Muscle layer of colon (tissue), 2 donors: ENCODE data around the gene DENND2A.
"Not testable (repeated sequence)": the region's sequence is repeated elsewhere in the genome, so short reads cannot be mapped to it uniquely, and the experiment has no call there.

ENCODE experiments used
- H3K27ac ChIP-seq: one replicate; pipeline ENCODE4 v1.7.0; 2013; ENCODE audit warnings: low read depth, mild to moderate bottlenecking, low read length, moderate library complexity
- H3K27me3 ChIP-seq, 2 donors: one replicate each; pipeline ENCODE4 v1.7.0; 2013; ENCODE audit warnings: low read length in 2 of 2, mild to moderate bottlenecking in 2 of 2; ENCODE audit not compliant: insufficient read depth in 2 of 2, control insufficient read depth in 1 of 2
- H3K36me3 ChIP-seq: one replicate; pipeline ENCODE4 v1.7.0; 2013; ENCODE audit warnings: mild to moderate bottlenecking, low read length; ENCODE audit not compliant: insufficient read depth
- H3K4me1 ChIP-seq: one replicate; pipeline ENCODE4 v1.7.0; 2013; ENCODE audit warnings: mild to moderate bottlenecking, low read length; ENCODE audit not compliant: insufficient read depth
- H3K4me3 ChIP-seq, 2 donors: one replicate each; pipeline ENCODE4 v1.7.0; 2013; ENCODE audit warnings: low read length in 2 of 2, low read depth in 1 of 2, mild to moderate bottlenecking in 1 of 2, moderate library complexity in 1 of 2
- H3K9ac ChIP-seq: one replicate; pipeline ENCODE4 v1.7.0; 2013; ENCODE audit warnings: low read length
- H3K9me3 ChIP-seq: one replicate; pipeline ENCODE4 v1.7.0; 2013; ENCODE audit warnings: mild to moderate bottlenecking, low read length
- donor health status: abdominal sarcoma.
- donor health status: Adenocarcinoma of cecum.

The DENND2A gene

DNA sequence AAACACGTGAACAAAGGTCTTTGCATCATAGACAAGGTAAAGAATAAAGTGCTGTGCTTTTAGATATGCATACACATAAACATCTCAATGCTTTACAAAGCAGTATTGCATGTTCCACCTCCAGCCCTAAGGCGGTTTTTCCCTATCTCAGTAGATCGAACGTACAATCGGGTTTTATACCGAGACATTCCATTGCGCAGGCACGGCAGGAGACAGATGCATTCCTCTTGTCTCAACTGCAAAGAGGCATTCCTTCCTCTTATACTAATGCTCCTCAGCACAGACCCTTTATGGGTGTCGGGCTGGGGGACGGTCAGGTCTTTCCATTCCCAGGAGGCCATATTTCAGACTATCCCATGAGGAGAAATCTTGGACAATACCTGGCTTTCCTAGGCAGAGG, 87.4 kb downstream of the DENND2A start:
- H3K27ac ChIP-seq, H3K36me3 ChIP-seq, H3K9ac ChIP-seq, H3K27me3 ChIP-seq, H3K9me3 ChIP-seq, H3K4me3 ChIP-seq: not testable (repeated sequence)
- H3K4me1 ChIP-seq: peaks cover 10% of the 10 kb centered on the region

DNA sequence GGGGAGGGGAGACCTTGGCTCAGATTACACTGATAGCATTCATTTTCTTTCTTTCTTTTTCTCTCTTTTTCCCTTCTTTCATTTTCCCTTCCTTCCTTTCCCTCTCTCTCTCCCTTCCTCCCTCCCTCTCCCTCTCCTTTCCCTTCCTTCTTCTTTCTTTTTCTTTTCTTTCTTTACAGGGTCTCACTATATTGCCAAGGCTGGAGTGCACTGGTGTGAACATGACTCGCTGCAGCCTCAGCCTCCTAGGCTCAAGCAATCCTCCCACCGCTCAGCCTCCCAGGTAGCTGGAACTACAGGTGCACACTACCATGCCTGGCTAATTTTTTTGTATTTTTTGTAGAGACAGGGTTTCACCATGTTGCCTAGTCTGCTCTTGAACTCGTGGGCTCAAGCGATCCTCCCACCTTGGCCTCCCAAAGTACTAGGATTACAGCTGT, 88.4 kb downstream of the DENND2A start:
- Histone ChIP-seq H3K9me3 (no peaks in the 10 kb centered on the region), H3K27ac (no peak overlapping the region), H3K4me1 (peaks cover 10% of the 10 kb centered on the region)

GRCh38 chr7:140551355-140552239, 89.0 kb downstream of the DENND2A start:
- H3K27me3 ChIP-seq: no peaks in the 10 kb centered on the region
- no peak overlapping the region for H3K27ac ChIP-seq
- H3K4me3 ChIP-seq: no peak overlapping the region
- no peaks in the 10 kb centered on the region for H3K9me3 ChIP-seq
- H3K4me1 ChIP-seq: peaks cover 10% of the 10 kb centered on the region
- H3K9ac ChIP-seq: no peak overlapping the region
- peaks cover under 1% of the 10 kb centered on the region for H3K36me3 ChIP-seq

More for the DNA sequence above, 88.4 kb downstream of the DENND2A start:
- peaks cover 7% of the 10 kb centered on the region for H3K36me3 ChIP-seq
- H3K9ac ChIP-seq: no peak overlapping the region
- H3K27me3 ChIP-seq: no peaks in the 10 kb centered on the region
- H3K4me3 ChIP-seq: no peak overlapping the region

GRCh38 chr7:140546947-140547346, 93.7 kb downstream of the DENND2A start:
- Histone ChIP-seq H3K27ac (no peak overlapping the region), H3K4me3 (no peak overlapping the region), H3K4me1 (peaks cover 11% of the 10 kb centered on the region), H3K9me3 (no peaks in the 10 kb centered on the region), H3K27me3 (no peaks in the 10 kb centered on the region), H3K9ac (no peak overlapping the region), H3K36me3 (no peaks in the 10 kb centered on the region)

- H3K27ac ChIP-seq: no peak overlapping the region
- no peak overlapping the region for H3K4me3 ChIP-seq
- H3K4me1 ChIP-seq: peaks cover 18% of the 10 kb centered on the region
- H3K27me3 ChIP-seq: no peaks in the 10 kb centered on the region
- no peaks in the 10 kb centered on the region for H3K36me3 ChIP-seq
- H3K9me3 ChIP-seq: no peaks in the 10 kb centered on the region
- H3K9ac ChIP-seq: no peak overlapping the region
Observed at GRCh38 chr7:140544388-140544826, 96.2 kb downstream of the DENND2A start.

DNA sequence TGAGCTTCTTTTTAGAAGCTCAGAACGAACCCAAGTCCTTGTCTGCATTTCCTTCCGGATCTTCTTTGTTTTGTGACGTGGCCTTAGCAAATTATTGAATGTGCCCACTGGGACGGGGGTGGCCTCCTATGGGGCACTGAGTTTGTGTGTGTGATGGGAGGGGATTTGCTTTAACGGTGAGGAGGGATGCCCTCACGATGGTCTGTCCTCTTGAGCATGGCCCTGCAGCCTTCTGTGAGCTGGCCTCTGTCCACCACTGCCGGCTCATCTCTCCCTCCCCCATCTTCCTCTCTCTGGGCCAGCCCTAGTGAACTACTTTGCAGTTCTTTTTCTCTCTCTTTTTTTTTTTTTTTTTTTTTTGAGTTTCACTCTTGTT, 98.4 kb downstream of the DENND2A start:
- H3K4me3 ChIP-seq: peak overlapping the region in 1 of 2 donors; percentile 1
- H3K9me3 ChIP-seq: no peaks in the 10 kb centered on the region
- peaks cover 18% of the 10 kb centered on the region for H3K4me1 ChIP-seq
- H3K27me3 ChIP-seq: no peaks in the 10 kb centered on the region
- no peak overlapping the region for H3K9ac ChIP-seq
- no peak overlapping the region for H3K27ac ChIP-seq
- H3K36me3 ChIP-seq: no peaks in the 10 kb centered on the region

DNA sequence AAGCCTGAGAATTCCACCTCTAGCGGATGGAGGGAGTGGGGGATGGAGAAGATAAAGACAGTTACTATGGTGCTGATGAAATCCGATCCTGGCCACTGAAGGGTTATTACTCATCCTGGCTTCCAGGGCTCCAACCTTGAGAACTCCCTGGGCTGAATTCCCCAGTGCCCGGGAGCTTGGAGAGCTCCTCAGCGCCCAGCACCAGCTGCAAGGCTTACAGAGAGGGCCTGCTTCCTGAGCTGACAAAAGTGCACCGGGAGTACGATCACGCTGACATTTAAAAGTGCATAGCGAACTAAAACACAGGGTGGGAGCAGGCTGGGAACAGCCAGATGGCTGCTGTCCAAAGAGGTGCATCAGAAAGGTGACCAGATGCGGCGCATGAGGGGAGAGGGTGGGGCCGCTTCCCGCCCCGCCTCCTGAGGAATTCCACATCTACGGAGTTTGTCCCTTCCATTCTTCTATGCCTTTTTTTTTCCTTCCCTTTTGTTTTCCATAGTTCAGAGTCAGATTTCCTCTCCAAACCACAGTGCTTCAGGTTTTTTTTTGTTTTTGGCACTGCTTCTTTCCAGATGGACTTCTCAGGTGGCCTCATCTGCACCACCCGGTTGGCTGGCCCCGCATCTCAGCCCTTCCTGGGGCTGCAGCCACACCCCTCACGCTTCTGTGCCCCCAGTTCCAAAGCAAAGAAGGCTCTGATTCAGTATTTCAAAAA, 98.9 kb downstream of the DENND2A start:
- peak overlapping the region; percentile 49 for H3K27ac ChIP-seq
- H3K36me3 ChIP-seq: no peaks in the 10 kb centered on the region
- H3K4me1 ChIP-seq: peaks cover 18% of the 10 kb centered on the region

GRCh38 chr7:140541176-140541512, 99.5 kb downstream of the DENND2A start:
- Histone ChIP-seq H3K4me3 (no peak overlapping the region), H3K36me3 (no peaks in the 10 kb centered on the region), H3K9me3 (no peaks in the 10 kb centered on the region), H3K27ac (peak overlapping the region; percentile 49), H3K9ac (no peak overlapping the region), H3K4me1 (peaks cover 18% of the 10 kb centered on the region), H3K27me3 (no peaks in the 10 kb centered on the region)

More for the DNA sequence above, 98.9 kb downstream of the DENND2A start:
- H3K27me3 ChIP-seq: no peaks in the 10 kb centered on the region
- H3K4me3 ChIP-seq: peak overlapping the region in 1 of 2 donors; percentile 1
- no peak overlapping the region for H3K9ac ChIP-seq
- H3K9me3 ChIP-seq: no peaks in the 10 kb centered on the region

- Histone ChIP-seq H3K27ac (no peak overlapping the region), H3K36me3 (no peaks in the 10 kb centered on the region), H3K4me1 (peaks cover 18% of the 10 kb centered on the region), H3K4me3 (no peak overlapping the region), H3K9me3 (no peaks in the 10 kb centered on the region), H3K9ac (no peak overlapping the region), H3K27me3 (no peaks in the 10 kb centered on the region)
Observed at GRCh38 chr7:140540136-140540777, 100.4 kb downstream of the DENND2A start.

DNA sequence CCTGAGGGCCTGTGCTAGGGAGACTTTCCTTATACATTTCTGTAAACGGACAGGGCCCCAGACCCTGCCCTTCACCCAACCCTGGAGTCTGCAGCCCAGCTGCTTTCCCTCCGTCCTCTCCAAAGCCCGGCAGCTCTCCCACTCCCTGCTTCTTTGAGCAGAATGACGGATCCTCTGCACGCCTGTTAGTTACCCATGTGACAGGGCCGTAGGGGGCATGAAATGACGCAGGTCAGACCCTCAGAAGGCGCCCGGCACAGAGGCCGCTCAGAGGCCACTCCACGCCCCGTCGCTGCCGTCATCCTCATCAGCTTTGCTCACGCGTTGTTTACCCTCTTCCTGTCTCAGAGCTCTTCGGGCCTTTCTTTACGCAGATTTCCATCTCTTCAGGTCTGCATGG, 101.2 kb downstream of the DENND2A start:
- Histone ChIP-seq H3K9me3 (no peaks in the 10 kb centered on the region), H3K9ac (no peak overlapping the region), H3K36me3 (no peaks in the 10 kb centered on the region), H3K27ac (no peak overlapping the region), H3K4me3 (no peak overlapping the region), H3K4me1 (peaks cover 21% of the 10 kb centered on the region), H3K27me3 (no peaks in the 10 kb centered on the region)

DNA sequence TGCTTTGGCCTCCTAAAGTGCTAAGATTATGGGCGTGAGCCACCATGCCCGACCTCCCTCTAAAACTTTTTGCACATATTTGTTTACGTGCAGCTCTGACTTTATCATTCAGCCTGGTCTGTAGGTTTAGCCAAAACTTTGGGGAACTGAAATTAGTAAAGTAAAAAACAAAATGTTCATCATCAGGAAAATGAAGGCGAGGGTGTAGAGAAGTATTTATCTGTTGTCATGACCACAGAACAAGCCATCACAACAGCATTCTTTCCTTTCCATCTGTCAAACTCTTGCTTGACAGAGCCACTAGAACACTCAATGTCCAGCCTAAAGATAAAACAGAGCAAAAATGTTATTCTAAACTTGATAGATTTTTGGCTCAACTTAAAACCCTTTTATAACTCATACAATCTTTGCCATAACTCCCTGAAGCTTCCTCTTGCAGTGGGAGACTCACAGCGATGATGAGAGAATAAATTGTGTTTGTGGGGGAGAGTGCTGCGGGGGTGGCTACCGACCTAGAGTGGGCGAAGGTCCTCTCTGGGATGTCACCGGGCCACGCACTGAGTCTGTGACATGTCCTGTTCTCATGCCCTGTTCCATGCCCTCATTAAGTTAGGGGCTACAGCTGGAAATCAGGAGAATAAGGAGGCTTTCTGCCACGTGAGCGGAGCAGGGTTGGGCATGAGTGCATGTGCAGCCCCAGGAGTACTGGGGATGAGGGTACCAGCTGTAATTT, 102.7 kb downstream of the DENND2A start:
- peak overlapping the region; percentile 13 for H3K27ac ChIP-seq
- H3K9ac ChIP-seq: no peak overlapping the region
- H3K9me3 ChIP-seq: no peaks in the 10 kb centered on the region
- no peak overlapping the region for H3K4me3 ChIP-seq
- H3K36me3 ChIP-seq: no peaks in the 10 kb centered on the region
- H3K27me3 ChIP-seq: no peaks in the 10 kb centered on the region
- peaks cover 23% of the 10 kb centered on the region for H3K4me1 ChIP-seq
